WTC11 (cell line): ENCODE results near the gene RAD54L2. TPM values are rescaled to one million over a fixed set of nuclear protein-coding genes. Genes with fewer than 3 reads are reported as not detected.
A peak's percentile ranks its signal among the peaks of the same experiment; 100 is the strongest.

Experiments
- AR ChIP-seq: fragments of 250-450 bp; sonication (Bioruptor Pico); IDR thresholded peaks from 2 replicates; pipeline ENCODE4 v1.9.0; 2021; ENCODE audit warnings: mild to moderate bottlenecking
- ATF2 ChIP-seq: sonication (generic); formaldehyde crosslinking; IDR thresholded peaks from 2 replicates; pipeline ENCODE4 v1.8.1; 2022; ENCODE audit warnings: low read depth, missing genetic modification reagents, borderline replicate concordance
- ELF4 ChIP-seq: sonication (generic); formaldehyde crosslinking; IDR thresholded peaks from 2 replicates; pipeline ENCODE4 v1.8.1; 2022; ENCODE audit warnings: low read depth, mild to moderate bottlenecking, moderate library complexity, missing genetic modification reagents
- EMX1 ChIP-seq: fragments of 250-450 bp; sonication (Bioruptor Pico); IDR thresholded peaks from 2 replicates; pipeline ENCODE4 v1.8.0; 2021; ENCODE audit warnings: mild to moderate bottlenecking
- FOXJ3 ChIP-seq: sonication (generic); formaldehyde crosslinking; IDR thresholded peaks from 2 replicates; pipeline ENCODE4 v1.9.0; 2021; ENCODE audit warnings: missing genetic modification reagents, mild to moderate bottlenecking, borderline replicate concordance
- GABPB1 ChIP-seq: sonication (generic); formaldehyde crosslinking; IDR thresholded peaks from 2 replicates; pipeline ENCODE4 v1.8.1; 2023; ENCODE audit warnings: mild to moderate bottlenecking, missing genetic modification reagents
- JUN ChIP-seq: sonication (generic); formaldehyde crosslinking; IDR thresholded peaks from 2 replicates; pipeline ENCODE4 v1.8.0; 2023; ENCODE audit warnings: mild to moderate bottlenecking, missing genetic modification reagents
- MXD4 ChIP-seq: fragments of 250-450 bp; sonication (Bioruptor Pico); IDR thresholded peaks from 2 replicates; pipeline ENCODE4 v1.8.0; 2021; ENCODE audit warnings: mild to moderate bottlenecking, moderate library complexity, borderline replicate concordance
- NFE2L1 ChIP-seq: sonication (generic); formaldehyde crosslinking; IDR thresholded peaks from 2 replicates; pipeline ENCODE4 v1.8.1; 2023; ENCODE audit warnings: missing genetic modification reagents
- NR3C1 ChIP-seq: sonication (generic); formaldehyde crosslinking; conservative IDR thresholded peaks from 2 replicates; pipeline ENCODE4 v1.8.1; 2023; ENCODE audit warnings: low read depth, mild to moderate bottlenecking, missing genetic modification reagents
- OVOL2 ChIP-seq: fragments of 250-450 bp; sonication (Bioruptor Pico); IDR thresholded peaks from 2 replicates; pipeline ENCODE4 v1.9.0; 2021; ENCODE audit warnings: mild to moderate bottlenecking, borderline replicate concordance
- PRDM15 ChIP-seq: sonication (generic); formaldehyde crosslinking; IDR thresholded peaks from 2 replicates; pipeline ENCODE4 v1.8.0; 2022; ENCODE audit warnings: missing genetic modification reagents
- PRRX2 ChIP-seq: fragments of 250-450 bp; sonication (Bioruptor Pico); IDR thresholded peaks from 2 replicates; pipeline ENCODE4 v1.8.0; 2021; ENCODE audit warnings: mild to moderate bottlenecking
- RORB ChIP-seq: fragments of 250-450 bp; sonication (Bioruptor Pico); IDR thresholded peaks from 2 replicates; pipeline ENCODE4 v1.9.0; 2021; ENCODE audit warnings: mild to moderate bottlenecking
- ZNF138 ChIP-seq: sonication (generic); formaldehyde crosslinking; conservative IDR thresholded peaks from 2 replicates; pipeline ENCODE4 v1.8.1; 2022; ENCODE audit warnings: mild to moderate bottlenecking, moderate library complexity, missing genetic modification reagents
- ZNF219 ChIP-seq: sonication (generic); formaldehyde crosslinking; IDR thresholded peaks from 2 replicates; pipeline ENCODE4 v1.8.0; 2023; ENCODE audit warnings: missing genetic modification reagents, mild to moderate bottlenecking, borderline replicate concordance
- ZSCAN18 ChIP-seq: fragments of 250-450 bp; sonication (Bioruptor Pico); IDR thresholded peaks from 2 replicates; pipeline ENCODE4 v2.1.2; 2022; ENCODE audit warnings: mild to moderate bottlenecking, moderate library complexity
- total RNA-seq: library from RNA; stranded (reverse); gene quantifications from 3 replicates; pipeline ENCODE4 v1.2.3, GENCODE V29; 2021
- TF ChIP-seq, protein P1 (sequence below): sonication (generic); formaldehyde crosslinking; IDR thresholded peaks from 2 replicates; pipeline ENCODE4 v1.8.0; 2022; ENCODE audit warnings: mild to moderate bottlenecking, missing genetic modification reagents
- TF ChIP-seq, protein P2 (sequence below): fragments of 250-450 bp; sonication (Bioruptor Pico); IDR thresholded peaks from 2 replicates; pipeline ENCODE4 v1.8.0; 2021; ENCODE audit warnings: mild to moderate bottlenecking

RAD54L2 gene
- total RNA-seq, 1 experiment from 2014 or later: 29.5 TPM

- TF ChIP-seq, protein P1, sequence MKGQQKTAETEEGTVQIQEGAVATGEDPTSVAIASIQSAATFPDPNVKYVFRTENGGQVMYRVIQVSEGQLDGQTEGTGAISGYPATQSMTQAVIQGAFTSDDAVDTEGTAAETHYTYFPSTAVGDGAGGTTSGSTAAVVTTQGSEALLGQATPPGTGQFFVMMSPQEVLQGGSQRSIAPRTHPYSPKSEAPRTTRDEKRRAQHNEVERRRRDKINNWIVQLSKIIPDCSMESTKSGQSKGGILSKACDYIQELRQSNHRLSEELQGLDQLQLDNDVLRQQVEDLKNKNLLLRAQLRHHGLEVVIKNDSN (CRISPR knock-in tag): no peak
- TF ChIP-seq JUN (CRISPR knock-in tag) (no peak), MXD4 (CRISPR knock-in tag) (no peak), FOXJ3 (no peak), ELF4 (CRISPR knock-in tag) (no peak), NFE2L1 (CRISPR knock-in tag) (peak; percentile 32; the same call in 1 of the 2 replicates), RORB (no peak), OVOL2 (no peak), PRRX2 (CRISPR knock-in tag) (0 out of 2 replicates have a peak, but pooled peaks have one; percentile 14), PRDM15 (CRISPR knock-in tag) (peak; percentile 39; the same call in 1 of the 2 replicates), ATF2 (no peak), GABPB1 (CRISPR knock-in tag) (peak; percentile 91), ZNF138 (CRISPR knock-in tag) (0 out of 2 replicates have a peak, but pooled peaks have one; percentile 51), AR (CRISPR knock-in tag) (no peak), NR3C1 (CRISPR knock-in tag) (0 out of 2 replicates have a peak, but pooled peaks have one; percentile 88), EMX1 (no peak), ZNF219 (CRISPR knock-in tag) (no peak; the same call in 1 of the 2 replicates), ZSCAN18 (CRISPR knock-in tag) (no peak)
- TF ChIP-seq, protein P2, sequence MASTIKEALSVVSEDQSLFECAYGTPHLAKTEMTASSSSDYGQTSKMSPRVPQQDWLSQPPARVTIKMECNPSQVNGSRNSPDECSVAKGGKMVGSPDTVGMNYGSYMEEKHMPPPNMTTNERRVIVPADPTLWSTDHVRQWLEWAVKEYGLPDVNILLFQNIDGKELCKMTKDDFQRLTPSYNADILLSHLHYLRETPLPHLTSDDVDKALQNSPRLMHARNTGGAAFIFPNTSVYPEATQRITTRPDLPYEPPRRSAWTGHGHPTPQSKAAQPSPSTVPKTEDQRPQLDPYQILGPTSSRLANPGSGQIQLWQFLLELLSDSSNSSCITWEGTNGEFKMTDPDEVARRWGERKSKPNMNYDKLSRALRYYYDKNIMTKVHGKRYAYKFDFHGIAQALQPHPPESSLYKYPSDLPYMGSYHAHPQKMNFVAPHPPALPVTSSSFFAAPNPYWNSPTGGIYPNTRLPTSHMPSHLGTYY (CRISPR knock-in tag): no peak
Observed at GRCh38 chr3:51538459-51539290, at the start of gene RAD54L2 (continued).
